SH-SY5Y (cell line): ENCODE measurements around the gene MICU2.
A peak's percentile ranks its signal among the peaks of the same experiment; 100 is the strongest.

Experiments
- GATA2 ChIP-seq: IDR thresholded peaks from 2 replicates; pipeline ENCODE4 v1.6.1; 2011; ENCODE audit warnings: mild to moderate bottlenecking, low read depth, low read length
- GATA3 ChIP-seq: IDR thresholded peaks from 2 replicates; pipeline ENCODE4 v1.6.1; 2011; ENCODE audit warnings: low read depth, mild to moderate bottlenecking, low read length, moderate library complexity

Gene MICU2

GRCh38 chr13:21501686-21502085 is 102.3 kb downstream of the MICU2 start:
- TF ChIP-seq GATA3 = no peak
- no peak for TF ChIP-seq GATA2

- TF ChIP-seq GATA3 (no peak), GATA2 (no peak)
Observed at GRCh38 chr13:21486322-21486721, 117.6 kb downstream of the MICU2 start.

- TF ChIP-seq GATA3 (no peak), GATA2 (no peak)
Observed at GRCh38 chr13:21483748-21484147, 120.2 kb downstream of the MICU2 start.

- peak; percentile 10; the same call in 1 of the 2 replicates for TF ChIP-seq GATA2
- no peak for TF ChIP-seq GATA3
Observed at GRCh38 chr13:21481359-21481758, 122.6 kb downstream of the MICU2 start.

GRCh38 chr13:21478881-21479808 is 124.8 kb downstream of the MICU2 start:
- TF ChIP-seq GATA3 (no peak), GATA2 (no peak)

GRCh38 chr13:21476893-21477472 is 127.0 kb downstream of the MICU2 start:
- TF ChIP-seq GATA2 (no peak), GATA3 (no peak)

GRCh38 chr13:21475115-21475514 is 128.9 kb downstream of the MICU2 start:
- TF ChIP-seq GATA3 = no peak
- TF ChIP-seq GATA2 = no peak

GRCh38 chr13:21470785-21471184 is 133.2 kb downstream of the MICU2 start:
- TF ChIP-seq GATA2 = no peak
- no peak for TF ChIP-seq GATA3

- TF ChIP-seq GATA3 = no peak
- no peak for TF ChIP-seq GATA2
Observed at GRCh38 chr13:21466527-21466926, 137.4 kb downstream of the MICU2 start.

GRCh38 chr13:21465710-21466160 is 138.2 kb downstream of the MICU2 start:
- TF ChIP-seq GATA3 = no peak
- TF ChIP-seq GATA2 = no peak

GRCh38 chr13:21463424-21463823 is 140.5 kb downstream of the MICU2 start:
- TF ChIP-seq GATA3 = no peak
- no peak for TF ChIP-seq GATA2

- TF ChIP-seq GATA3 = no peak
- no peak for TF ChIP-seq GATA2
Observed at GRCh38 chr13:21461131-21461530, 142.8 kb downstream of the MICU2 start.

GRCh38 chr13:21458813-21459701 is 144.9 kb downstream of the MICU2 start, which contains the start of gene ZDHHC20:
Gene ZDHHC20, minus strand, starts transcription at chr13:21459303. Its CDS starts 132 bp downstream, at chr13:21459171.
- no peak for TF ChIP-seq GATA3

GRCh38 chr13:21458451-21458812 is 145.5 kb downstream of the MICU2 start:
- TF ChIP-seq GATA3 (no peak), GATA2 (no peak)
